T47D (cell line): ENCODE measurements around the gene MMS19.
"Not testable (repeated sequence)": the region's sequence is repeated elsewhere in the genome, so short reads cannot be mapped to it uniquely, and the experiment has no call there.

Source experiments
- DNase-seq, 2 experiments: peaks; one replicate each; pipeline versions ENCODE4 v3.0.0 to v3.0.0-alpha.2; 2011 to 2012; ENCODE audit warnings: low read depth in 1 of 2, low spot score in 1 of 2
- JUND ChIP-seq: IDR thresholded peaks from 2 replicates; pipeline ENCODE4 v1.6.1; 2012; ENCODE audit warnings: low read depth
- in situ Hi-C: cut with HindIII; loops from 2 replicates; pipeline ENCODE4 v1.10.0; 2016; ENCODE audit warnings: low sequenced_read_pairs, low pct_unique_long_range_greater_than_20kb

The MMS19 gene

GRCh38 chr10:97485647-97486281 lies 12.5 kb downstream of the MMS19 start:
- no peak for TF ChIP-seq JUND
- in situ Hi-C loops: no loop called here
- no peak for DNase-seq

GRCh38 chr10:97483921-97484320 lies 14.3 kb downstream of the MMS19 start:
- in situ Hi-C loops: no loop called here
- DNase-seq: no peak
- TF ChIP-seq JUND: no peak

GRCh38 chr10:97483506-97483905 lies 14.7 kb downstream of the MMS19 start:
- in situ Hi-C loops: no loop called here

GRCh38 chr10:97482381-97482780 lies 15.8 kb downstream of the MMS19 start:
- TF ChIP-seq JUND: no peak
- no peak for DNase-seq
- in situ Hi-C loops: no loop called here

More at GRCh38 chr10:97483506-97483905, 14.7 kb downstream of the MMS19 start:
- TF ChIP-seq JUND: no peak
- DNase-seq: no peak

GRCh38 chr10:97481071-97481470 lies 17.2 kb downstream of the MMS19 start:
- TF ChIP-seq JUND: no peak; the same call in 1 of the 2 replicates
- in situ Hi-C loops: no loop called here
- peak in 1 of 2 experiments; percentile 29 for DNase-seq

GRCh38 chr10:97479939-97480338 lies 18.3 kb downstream of the MMS19 start:
- no peak for TF ChIP-seq JUND
- peak in 1 of 2 experiments; percentile 58 for DNase-seq
- in situ Hi-C loops: no loop called here

GRCh38 chr10:97479410-97479809 lies 18.8 kb downstream of the MMS19 start:
- DNase-seq, in situ Hi-C loops: not testable (repeated sequence)

GRCh38 chr10:97475936-97476594 lies 22.2 kb downstream of the MMS19 start:
- no peak for DNase-seq
- in situ Hi-C loops: no loop called here
- no peak for TF ChIP-seq JUND

- in situ Hi-C loops: no loop called here
- no peak for DNase-seq
- no peak for TF ChIP-seq JUND
Measured at GRCh38 chr10:97474918-97475317, 23.3 kb downstream of the MMS19 start.

GRCh38 chr10:97468781-97469180 lies 29.4 kb downstream of the MMS19 start:
- in situ Hi-C loops, DNase-seq: not testable (repeated sequence)

- TF ChIP-seq JUND: no peak
- in situ Hi-C loops: no loop called here
- DNase-seq: no peak
Measured at GRCh38 chr10:97468162-97468561, 30.1 kb downstream of the MMS19 start.

GRCh38 chr10:97466755-97467154 lies 31.5 kb downstream of the MMS19 start:
- in situ Hi-C loops: no loop called here
- no peak for DNase-seq
- TF ChIP-seq JUND: no peak

GRCh38 chr10:97465982-97466381 lies 32.2 kb downstream of the MMS19 start:
- DNase-seq: no peak
- in situ Hi-C loops: no loop called here
- TF ChIP-seq JUND: no peak

GRCh38 chr10:97464226-97464625 lies 34.0 kb downstream of the MMS19 start:
- no peak for DNase-seq
- in situ Hi-C loops: no loop called here
- TF ChIP-seq JUND: no peak
